HG03575 (cell line): Measurements from ENCODE around the gene LSP1.
"Not testable (repeated sequence)": the region's sequence is repeated elsewhere in the genome, so short reads cannot be mapped to it uniquely, and the experiment has no call there.

ENCODE experiments used
- ATAC-seq: cut with Tn5 transposase; IDR thresholded peaks from one replicate; pipeline ENCODE4 v1.9.1; 2021; ENCODE audit not compliant: unreplicated experiment, insufficient number of reproducible peaks, low FRiP score; ENCODE audit errors: extremely low read depth

Gene LSP1

GRCh38 chr11:1871531-1871930, 18.6 kb downstream of the LSP1 start:
- ATAC-seq, result no peak

GRCh38 chr11:1872267-1872985, 19.5 kb downstream of the LSP1 start:
- ATAC-seq, result no peak

- no peak for ATAC-seq
Observed at GRCh38 chr11:1873048-1873812, 20.3 kb downstream of the LSP1 start.

GRCh38 chr11:1873813-1874150, 20.9 kb downstream of the LSP1 start:
- ATAC-seq, result not testable (repeated sequence)

DNA sequence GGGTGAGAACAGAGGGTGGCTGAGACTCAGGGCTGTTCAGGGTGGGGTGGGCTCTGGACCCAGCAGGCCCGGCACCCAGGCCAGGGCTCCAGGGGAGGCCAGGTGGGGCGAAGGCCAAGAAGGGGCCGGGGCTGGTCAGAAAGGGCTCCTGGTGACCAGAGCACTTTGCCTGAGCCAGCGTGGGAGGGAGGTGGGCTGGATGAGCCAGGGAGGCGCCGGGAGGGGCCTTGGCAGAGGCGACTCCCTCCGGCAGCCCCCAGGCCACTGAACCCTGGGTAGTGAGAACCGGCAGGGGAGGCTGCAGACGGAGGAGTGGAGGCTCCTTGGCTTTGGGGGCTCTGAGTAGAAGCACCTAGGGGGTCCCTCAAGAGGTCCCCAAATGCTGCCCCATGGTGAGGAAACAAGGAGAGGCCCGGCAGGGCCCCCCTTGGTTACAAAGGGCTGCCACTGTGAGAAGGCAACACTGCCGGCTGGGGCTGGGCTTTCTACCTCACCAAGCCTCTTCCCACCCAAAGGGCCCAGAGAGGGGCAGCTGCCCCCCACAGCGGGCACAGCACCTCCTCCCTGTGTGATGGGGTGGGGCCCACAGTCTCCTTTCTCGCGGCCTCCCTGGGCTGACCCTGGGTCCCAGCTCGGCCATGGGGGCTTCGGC, 21.7 kb downstream of the LSP1 start:
- ATAC-seq, result not testable (repeated sequence)

DNA sequence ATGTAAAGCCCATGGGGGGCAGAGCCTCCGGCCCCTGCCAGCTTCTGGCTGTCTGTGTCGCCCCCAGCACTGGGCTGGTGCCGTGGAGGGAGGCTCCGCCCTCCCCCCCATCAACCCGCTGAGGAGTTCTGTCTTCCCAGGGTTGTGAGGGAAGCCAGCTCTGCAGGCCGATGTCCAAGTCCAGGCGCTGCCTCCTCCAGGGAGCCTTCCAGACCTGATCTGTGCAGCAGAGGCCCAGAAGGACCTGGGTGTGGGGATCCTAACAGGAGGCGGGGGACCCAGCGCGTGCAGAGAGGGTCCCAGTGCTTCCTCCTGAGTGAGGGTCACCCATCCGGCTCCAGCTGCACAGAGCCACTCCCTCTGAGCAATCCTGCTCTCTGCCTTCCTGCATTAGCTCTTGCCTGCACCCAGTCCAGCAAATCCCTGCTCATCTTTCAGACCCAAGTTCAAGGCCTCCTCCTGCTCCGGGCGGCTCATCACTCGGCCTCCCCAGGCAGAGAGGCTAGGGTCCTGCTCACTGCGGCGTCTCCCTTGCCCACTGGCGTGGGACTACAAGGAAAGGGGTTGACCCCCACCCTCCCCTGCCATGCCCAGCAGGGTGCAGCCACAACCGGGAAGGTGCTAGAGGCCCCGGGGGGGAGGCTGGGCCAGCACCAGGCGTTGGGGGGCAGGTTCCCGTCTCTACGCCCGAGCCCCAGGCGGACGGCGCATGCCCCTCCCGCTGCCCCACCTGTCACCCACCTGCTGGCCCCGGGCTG, 22.4 kb downstream of the LSP1 start:
- no peak for ATAC-seq

DNA sequence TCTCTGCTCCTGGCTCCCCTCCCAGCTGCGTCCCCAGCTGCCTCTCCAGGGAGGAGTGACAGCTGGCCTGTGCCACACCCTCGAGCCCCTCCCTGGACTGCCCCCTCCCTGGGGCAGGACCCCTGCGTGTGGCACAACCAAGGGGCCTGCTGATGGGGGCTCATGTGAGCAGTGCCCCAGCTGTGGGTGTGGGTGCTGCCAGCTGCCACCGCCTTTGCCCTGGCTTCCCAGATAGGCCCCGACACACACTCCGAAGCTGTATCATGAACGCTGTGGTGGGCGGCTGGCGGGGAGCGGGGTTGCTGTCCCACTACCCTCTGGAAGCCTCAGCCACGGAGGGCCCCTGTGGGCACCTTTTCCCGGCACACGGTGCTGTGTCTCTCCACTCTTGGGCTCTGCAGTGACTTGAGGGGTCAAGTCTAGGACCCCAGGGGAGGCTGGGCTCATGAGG, 23.0 kb downstream of the LSP1 start:
- not testable (repeated sequence) for ATAC-seq

- no peak for ATAC-seq
Observed at GRCh38 chr11:1876361-1877063, 23.6 kb downstream of the LSP1 start.

GRCh38 chr11:1877211-1878136, 24.6 kb downstream of the LSP1 start:
- no peak for ATAC-seq

DNA sequence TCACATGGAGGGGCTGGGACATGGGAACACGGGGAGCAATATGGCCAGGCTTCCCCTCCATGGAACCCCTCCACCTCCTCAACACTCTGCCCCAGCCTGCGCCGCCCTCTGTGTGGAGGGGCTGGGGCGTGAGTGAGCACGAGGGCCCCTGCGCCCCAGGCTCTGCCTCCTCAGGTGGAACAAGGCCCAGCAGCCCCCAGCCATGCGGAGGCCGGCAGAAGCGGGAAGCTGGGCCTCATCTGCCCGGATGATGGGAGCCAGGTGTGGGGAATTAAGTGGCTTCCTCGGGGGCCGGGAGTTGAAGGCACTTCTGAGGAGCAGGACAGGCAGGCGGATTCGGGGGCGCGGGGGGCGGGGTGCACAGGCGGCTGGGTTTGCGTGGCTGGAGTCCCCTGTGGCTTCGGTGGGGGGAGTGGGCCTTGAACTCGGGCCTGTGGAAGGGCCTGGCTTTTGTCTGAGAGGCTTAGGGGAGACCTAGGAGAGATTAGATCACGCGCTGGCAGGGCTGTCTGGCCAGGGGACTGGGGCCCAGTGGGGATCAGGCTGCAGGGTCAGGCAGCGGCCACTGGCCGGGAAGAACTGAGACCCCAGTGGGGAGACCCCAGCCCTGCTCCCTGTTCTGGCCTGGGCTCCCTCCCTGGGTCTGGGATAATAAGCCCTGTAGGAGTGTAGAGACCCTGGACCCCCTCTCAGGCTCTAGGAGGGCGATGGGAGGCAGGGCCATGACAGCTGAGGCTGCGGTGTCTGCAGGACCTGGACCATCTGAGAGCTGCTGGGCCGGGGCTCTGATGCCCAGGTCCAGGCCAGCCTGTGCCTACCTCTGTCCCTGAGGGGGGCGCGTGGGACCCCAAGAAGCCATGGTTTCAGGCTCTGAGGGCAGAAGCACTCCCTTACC, 25.5 kb downstream of the LSP1 start:
- ATAC-seq, result no peak

- no peak for ATAC-seq
Observed at GRCh38 chr11:1879342-1879940, 26.6 kb downstream of the LSP1 start.

DNA sequence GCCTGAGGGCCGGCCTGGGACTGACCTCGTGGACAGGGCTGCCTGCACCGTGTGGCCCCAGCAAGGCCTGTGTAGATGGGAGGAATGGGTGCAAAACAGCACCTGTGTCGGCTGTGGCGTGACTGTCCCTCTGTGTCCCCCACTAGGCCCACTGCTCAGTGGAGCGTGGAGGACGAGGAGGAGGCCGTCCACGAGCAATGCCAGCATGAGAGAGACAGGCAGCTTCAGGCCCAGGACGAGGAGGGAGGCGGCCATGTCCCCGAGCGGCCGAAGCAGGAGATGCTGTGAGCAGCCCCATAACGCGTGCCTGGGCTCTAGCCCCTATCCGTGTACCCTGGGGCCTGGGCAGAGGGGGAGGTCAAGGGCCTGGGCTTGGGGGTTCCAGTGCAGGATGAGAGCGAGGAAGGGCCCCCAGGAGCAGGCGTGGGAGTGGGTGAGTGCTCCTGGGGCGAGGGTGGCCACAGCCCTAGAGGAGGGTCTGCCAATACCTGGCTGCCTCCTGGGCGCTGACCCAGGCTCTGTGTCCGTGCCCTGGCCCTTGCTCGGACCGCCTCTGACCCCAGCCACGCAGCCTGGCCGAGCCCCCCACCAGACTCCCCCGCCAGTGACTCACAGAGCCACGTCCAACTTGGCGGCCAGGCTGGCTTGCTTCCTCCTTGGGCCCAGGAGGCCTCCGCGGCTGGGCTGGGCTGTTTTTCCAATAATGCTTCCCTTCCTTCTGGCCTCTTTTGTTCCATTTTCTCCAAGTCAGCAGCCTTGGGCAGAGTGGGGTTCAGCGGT, 27.2 kb downstream of the LSP1 start:
- ATAC-seq, result no peak

GRCh38 chr11:1880746-1881441, 28.0 kb downstream of the LSP1 start:
- no peak for ATAC-seq

DNA sequence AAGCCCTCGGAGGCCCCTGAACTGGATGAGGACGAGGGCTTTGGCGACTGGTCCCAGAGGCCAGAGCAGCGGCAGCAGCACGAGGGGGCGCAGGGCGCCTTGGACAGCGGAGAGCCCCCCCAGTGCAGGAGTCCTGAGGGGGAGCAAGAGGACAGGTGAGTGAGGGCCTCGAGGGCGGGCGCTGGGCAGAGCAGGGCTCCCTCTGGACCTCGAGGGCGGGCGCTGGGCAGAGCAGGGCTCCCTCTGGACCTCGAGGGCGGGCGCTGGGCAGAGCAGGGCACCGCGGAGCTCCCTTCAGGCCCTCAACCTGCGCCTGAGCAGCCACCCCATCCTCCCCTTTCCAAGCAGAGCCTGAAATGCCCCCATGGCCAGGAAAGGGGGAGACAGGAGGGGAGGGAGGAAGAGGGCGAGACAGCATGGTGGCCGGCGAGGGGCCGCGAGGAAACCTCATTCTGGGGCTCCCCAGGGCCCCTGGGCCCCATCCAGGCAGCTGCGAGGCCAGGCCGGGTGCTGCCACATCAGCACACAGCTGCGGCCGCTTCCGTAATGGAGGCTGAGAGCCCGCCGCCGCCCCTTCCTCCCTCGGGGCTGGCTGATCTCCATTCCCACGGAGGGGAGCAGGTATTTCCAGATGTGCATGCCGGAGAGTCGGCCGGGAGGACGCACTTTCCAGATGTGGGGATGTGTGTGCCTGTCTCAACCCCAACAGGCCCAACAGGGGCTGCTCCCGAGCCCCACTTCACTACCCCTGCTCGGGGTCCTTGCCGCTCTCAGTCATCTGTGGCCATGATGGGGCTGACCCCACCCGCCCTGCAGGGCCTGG, 28.8 kb downstream of the LSP1 start:
- ATAC-seq, result no peak
